Measurements from ENCODE around the gene ARHGAP6.
"Not testable (repeated sequence)": the region's sequence is repeated elsewhere in the genome, so short reads cannot be mapped to it uniquely, and the experiment has no call there.

The ARHGAP6 gene

GRCh38 chrX:11131146-11131545, 534.6 kb downstream of the ARHGAP6 start:
- no peak overlapping the region for H3K4me3 ChIP-seq (ENCODE audit: low read depth, low read length)
- TF ChIP-seq POLR2A (IDR thresholded peaks at IDR 0.05; ENCODE audit: extremely low read depth, insufficient read length) = no peak
- TF ChIP-seq CTCF (IDR thresholded peaks at IDR 0.05; ENCODE audit: low read depth, low read length) = no peak
- no peak for TF ChIP-seq MAX (IDR thresholded peaks at IDR 0.05; ENCODE audit: low read depth, low read length)
- no peak for TF ChIP-seq MYC (IDR thresholded peaks at IDR 0.05; ENCODE audit: low read depth, low read length)
- no peak for DNase-seq (ENCODE audit: low read depth)

GRCh38 chrX:11130136-11130535, 535.6 kb downstream of the ARHGAP6 start:
- no peak for DNase-seq (ENCODE audit: low read depth)
- TF ChIP-seq MAX (IDR thresholded peaks at IDR 0.05; ENCODE audit: low read depth, low read length) (no peak), MYC (IDR thresholded peaks at IDR 0.05; ENCODE audit: low read depth, low read length) (no peak), POLR2A (IDR thresholded peaks at IDR 0.05; ENCODE audit: extremely low read depth, insufficient read length) (no peak), CTCF (IDR thresholded peaks at IDR 0.05; ENCODE audit: low read depth, low read length) (no peak)
- H3K4me3 ChIP-seq (ENCODE audit: low read depth, low read length) = no peak overlapping the region

GRCh38 chrX:11129534-11130105, 536.1 kb downstream of the ARHGAP6 start:
- no peak for DNase-seq (ENCODE audit: low read depth)
- H3K4me3 ChIP-seq (ENCODE audit: low read depth, low read length) = no peak overlapping the region
- TF ChIP-seq POLR2A (IDR thresholded peaks at IDR 0.05; ENCODE audit: extremely low read depth, insufficient read length) = no peak
- no peak for TF ChIP-seq MAX (IDR thresholded peaks at IDR 0.05; ENCODE audit: low read depth, low read length)
- no peak for TF ChIP-seq CTCF (IDR thresholded peaks at IDR 0.05; ENCODE audit: low read depth, low read length)
- TF ChIP-seq MYC (IDR thresholded peaks at IDR 0.05; ENCODE audit: low read depth, low read length) = no peak

- DNase-seq (ENCODE audit: low read depth) = no peak
- TF ChIP-seq CTCF (IDR thresholded peaks at IDR 0.05; ENCODE audit: low read depth, low read length) (no peak), MYC (IDR thresholded peaks at IDR 0.05; ENCODE audit: low read depth, low read length) (no peak), MAX (IDR thresholded peaks at IDR 0.05; ENCODE audit: low read depth, low read length) (no peak), POLR2A (IDR thresholded peaks at IDR 0.05; ENCODE audit: extremely low read depth, insufficient read length) (no peak)
- no peak overlapping the region for H3K4me3 ChIP-seq (ENCODE audit: low read depth, low read length)
Observed at GRCh38 chrX:11125060-11125459, 540.7 kb downstream of the ARHGAP6 start.

- H3K4me3 ChIP-seq (ENCODE audit: low read depth, low read length) = no peak overlapping the region
- TF ChIP-seq POLR2A (IDR thresholded peaks at IDR 0.05; ENCODE audit: extremely low read depth, insufficient read length) (no peak), MAX (IDR thresholded peaks at IDR 0.05; ENCODE audit: low read depth, low read length) (no peak), MYC (IDR thresholded peaks at IDR 0.05; ENCODE audit: low read depth, low read length) (no peak), CTCF (IDR thresholded peaks at IDR 0.05; ENCODE audit: low read depth, low read length) (no peak)
- DNase-seq (ENCODE audit: low read depth) = no peak
Observed at GRCh38 chrX:11124112-11124511, 541.6 kb downstream of the ARHGAP6 start.

GRCh38 chrX:11123087-11123486, 542.6 kb downstream of the ARHGAP6 start:
- not testable (repeated sequence) for DNase-seq (ENCODE audit: low read depth); H3K4me3 ChIP-seq (ENCODE audit: low read depth, low read length)
